ENCODE measurements around the gene ABLIM1.

DNA sequence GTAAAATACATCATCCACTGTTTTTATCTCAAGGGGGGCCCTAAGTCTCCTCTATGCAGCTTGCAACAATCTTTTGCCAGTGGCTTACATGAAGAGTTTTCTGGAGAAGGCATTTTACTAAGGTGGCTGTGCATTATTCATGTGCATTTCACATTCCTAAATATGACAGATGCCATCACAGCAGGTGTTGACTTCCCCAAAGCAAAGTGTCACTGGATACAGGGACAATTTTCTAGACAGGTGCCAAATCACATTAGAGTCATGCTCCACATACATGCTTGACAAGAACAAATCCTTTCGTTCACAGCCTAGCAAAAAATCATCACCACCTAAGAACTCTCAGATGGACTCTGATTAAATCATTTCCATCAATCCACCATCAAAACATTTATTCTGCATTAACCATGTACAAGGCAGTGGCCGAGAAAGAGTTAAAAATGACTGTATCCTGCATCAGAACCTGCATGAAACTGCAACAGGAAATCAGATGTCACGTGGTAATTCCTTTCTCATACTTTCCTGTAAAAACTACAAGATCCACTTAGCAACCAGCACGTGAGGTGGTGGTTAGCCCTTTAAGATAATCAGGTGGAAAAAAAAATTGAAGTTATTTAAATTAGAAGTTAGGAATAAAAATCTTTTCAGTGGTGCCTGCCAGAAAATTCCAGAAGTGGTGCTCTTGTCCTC is 165.6 kb downstream of the ABLIM1 start:
- TF ChIP-seq, protein P1, sequence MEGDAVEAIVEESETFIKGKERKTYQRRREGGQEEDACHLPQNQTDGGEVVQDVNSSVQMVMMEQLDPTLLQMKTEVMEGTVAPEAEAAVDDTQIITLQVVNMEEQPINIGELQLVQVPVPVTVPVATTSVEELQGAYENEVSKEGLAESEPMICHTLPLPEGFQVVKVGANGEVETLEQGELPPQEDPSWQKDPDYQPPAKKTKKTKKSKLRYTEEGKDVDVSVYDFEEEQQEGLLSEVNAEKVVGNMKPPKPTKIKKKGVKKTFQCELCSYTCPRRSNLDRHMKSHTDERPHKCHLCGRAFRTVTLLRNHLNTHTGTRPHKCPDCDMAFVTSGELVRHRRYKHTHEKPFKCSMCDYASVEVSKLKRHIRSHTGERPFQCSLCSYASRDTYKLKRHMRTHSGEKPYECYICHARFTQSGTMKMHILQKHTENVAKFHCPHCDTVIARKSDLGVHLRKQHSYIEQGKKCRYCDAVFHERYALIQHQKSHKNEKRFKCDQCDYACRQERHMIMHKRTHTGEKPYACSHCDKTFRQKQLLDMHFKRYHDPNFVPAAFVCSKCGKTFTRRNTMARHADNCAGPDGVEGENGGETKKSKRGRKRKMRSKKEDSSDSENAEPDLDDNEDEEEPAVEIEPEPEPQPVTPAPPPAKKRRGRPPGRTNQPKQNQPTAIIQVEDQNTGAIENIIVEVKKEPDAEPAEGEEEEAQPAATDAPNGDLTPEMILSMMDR (IDR thresholded peaks at IDR 0.05) = no peak
- TF ChIP-seq EZH2 (IDR thresholded peaks at IDR 0.05) (no peak), EZH2phosphoT487 (IDR thresholded peaks at IDR 0.05) (no peak)

All from neural progenitor cell (in vitro differentiated cells).